Choroid plexus epithelial cell (primary cell): ENCODE results near the gene GJB3.

Experiments used
- DNase-seq: peaks from one replicate; pipeline ENCODE4 v3.0.0-alpha.2; 2010; ENCODE audit warnings: low read depth
- H3K4me3 ChIP-seq: 2 replicates; pipeline ENCODE4 v1.5.1; 2011; ENCODE audit warnings: low read depth, mild to moderate bottlenecking, control low read depth, low read length, moderate library complexity
- TF ChIP-seq, protein P1 (sequence below): conservative IDR thresholded peaks from 2 replicates; pipeline ENCODE4 v1.5.1; 2011; ENCODE audit warnings: low read depth, mild to moderate bottlenecking, control low read depth, inconsistent platforms, low read length, moderate library complexity

Gene GJB3

DNA sequence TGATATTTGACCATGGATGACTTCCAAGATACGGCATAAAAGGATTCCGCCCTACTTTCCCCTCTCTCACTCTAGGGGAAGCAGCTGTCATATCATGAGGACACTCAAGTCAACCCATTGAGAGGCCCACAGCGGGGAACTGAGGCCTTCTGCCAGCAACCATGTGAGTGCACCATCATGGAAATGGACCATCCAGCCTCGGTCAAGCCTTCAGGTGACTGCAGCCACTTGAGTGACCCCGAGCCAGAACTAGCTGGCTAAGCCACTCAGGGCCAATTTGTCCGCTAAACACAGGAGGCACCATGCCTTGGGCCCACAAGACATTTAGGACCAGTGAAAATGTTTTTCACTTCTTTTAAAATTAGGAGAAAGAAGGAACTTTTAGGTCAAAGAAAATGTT is 37.2 kb upstream of the GJB3 start:
- TF ChIP-seq, protein P1, sequence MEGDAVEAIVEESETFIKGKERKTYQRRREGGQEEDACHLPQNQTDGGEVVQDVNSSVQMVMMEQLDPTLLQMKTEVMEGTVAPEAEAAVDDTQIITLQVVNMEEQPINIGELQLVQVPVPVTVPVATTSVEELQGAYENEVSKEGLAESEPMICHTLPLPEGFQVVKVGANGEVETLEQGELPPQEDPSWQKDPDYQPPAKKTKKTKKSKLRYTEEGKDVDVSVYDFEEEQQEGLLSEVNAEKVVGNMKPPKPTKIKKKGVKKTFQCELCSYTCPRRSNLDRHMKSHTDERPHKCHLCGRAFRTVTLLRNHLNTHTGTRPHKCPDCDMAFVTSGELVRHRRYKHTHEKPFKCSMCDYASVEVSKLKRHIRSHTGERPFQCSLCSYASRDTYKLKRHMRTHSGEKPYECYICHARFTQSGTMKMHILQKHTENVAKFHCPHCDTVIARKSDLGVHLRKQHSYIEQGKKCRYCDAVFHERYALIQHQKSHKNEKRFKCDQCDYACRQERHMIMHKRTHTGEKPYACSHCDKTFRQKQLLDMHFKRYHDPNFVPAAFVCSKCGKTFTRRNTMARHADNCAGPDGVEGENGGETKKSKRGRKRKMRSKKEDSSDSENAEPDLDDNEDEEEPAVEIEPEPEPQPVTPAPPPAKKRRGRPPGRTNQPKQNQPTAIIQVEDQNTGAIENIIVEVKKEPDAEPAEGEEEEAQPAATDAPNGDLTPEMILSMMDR: peak; percentile 6
- no peak overlapping the region for H3K4me3 ChIP-seq
- DNase-seq: no peak

DNA sequence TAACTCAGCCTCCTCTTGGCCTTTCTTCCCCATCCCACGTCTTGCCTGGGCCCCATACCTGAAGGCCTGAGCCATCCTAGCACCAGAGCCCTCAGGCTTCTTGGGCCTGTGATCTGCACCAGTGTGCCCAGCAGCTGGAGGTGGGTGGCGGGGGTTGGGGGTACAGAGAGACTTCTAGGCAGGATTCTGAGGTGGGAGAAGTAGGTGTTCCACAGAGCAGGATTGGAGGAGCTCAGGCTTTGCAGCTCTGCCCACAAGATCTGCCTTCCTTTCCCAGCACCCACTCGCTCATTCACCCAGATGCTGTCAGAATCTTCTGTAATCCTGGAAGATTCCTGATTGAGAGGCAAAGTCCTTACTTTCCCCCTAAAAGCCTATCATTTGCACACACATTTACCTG is 36.2 kb upstream of the GJB3 start:
- TF ChIP-seq, protein P1: no peak
- DNase-seq: no peak

DNA sequence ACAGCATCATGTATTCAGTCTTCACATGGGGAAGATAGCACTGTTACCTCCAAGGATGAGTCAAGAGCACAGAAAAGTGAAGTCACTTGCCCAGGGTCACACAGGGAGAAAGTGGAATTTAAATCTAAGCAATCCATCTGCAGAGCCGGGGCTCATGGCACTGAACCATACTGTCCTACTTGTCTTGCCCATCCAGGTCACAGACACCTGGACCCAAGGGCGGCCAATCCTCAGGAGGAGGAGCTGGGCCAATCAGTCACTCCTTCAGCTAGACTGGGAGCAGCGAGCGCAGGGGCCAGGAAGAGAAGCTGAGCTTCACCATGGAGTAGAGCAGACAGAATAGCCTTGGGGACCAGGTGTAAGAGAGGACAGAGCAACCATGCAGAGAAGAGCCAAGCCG is 35.3 kb upstream of the GJB3 start:
- no peak overlapping the region for H3K4me3 ChIP-seq
- TF ChIP-seq, protein P1: no peak
- DNase-seq: no peak

More for the DNA sequence above, 36.2 kb upstream of the GJB3 start:
- no peak overlapping the region for H3K4me3 ChIP-seq

DNA sequence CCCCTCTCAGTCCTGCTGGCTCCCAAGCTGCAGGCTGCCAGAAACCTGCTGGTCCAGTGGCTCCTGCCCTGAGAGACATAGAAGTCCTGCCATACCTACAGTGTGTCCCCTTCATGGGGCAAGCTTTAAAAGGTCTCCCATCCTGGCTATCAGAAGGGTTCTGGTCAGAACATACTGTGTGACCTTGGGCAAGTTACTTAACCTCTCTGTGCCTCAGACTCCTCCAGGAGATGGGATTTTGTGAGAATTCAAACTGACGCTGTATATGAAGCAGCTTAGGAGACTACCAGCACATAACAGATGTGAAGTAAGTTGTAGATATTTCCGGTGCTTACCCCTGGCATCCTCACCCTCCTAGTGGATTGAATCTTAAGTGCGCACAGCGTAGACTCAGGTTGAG is 34.9 kb upstream of the GJB3 start:
- DNase-seq: no peak
- TF ChIP-seq, protein P1: no peak
- H3K4me3 ChIP-seq: no peak overlapping the region

DNA sequence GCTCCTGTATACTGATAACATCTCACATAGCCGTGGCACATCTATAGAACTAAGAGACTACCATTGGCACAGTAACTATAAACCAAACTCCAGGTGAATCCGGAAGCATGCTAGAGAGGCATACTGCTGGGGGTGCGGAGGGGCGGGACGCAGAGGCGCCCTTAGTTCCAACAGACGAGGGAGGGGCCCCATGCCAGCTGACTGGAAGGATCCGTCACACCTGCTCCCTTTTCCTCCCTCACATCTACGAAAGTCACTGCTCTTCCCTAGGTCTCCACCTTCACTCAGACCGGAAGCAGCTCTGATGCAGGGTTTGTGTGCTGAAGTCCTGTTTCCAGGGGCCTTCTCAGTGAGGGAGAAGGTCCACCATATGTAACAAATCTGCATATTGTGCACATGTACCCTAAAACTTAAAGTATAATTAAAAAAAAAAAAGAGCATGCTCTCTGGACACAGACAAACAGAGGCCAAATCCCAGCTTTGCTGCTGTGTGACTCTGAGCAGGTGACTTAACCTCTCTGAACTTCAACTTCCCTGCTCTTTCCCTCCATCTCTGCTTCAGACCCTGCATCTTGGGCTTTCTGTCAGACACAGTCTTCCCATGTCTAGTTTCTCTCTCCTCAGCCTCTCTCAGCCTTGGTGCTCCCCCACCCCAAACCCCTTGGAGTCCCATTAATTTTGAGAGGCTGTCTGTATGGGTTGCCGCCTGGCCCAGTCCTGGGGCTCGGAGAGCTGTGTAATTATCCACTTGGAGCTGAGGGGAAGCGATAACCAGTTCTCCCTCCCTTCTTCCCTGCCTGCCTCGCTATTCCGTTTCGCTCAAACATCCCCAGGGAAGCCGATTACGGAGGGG is 34.0 kb upstream of the GJB3 start:
- DNase-seq: no peak
- TF ChIP-seq, protein P1: no peak
- no peak overlapping the region for H3K4me3 ChIP-seq

DNA sequence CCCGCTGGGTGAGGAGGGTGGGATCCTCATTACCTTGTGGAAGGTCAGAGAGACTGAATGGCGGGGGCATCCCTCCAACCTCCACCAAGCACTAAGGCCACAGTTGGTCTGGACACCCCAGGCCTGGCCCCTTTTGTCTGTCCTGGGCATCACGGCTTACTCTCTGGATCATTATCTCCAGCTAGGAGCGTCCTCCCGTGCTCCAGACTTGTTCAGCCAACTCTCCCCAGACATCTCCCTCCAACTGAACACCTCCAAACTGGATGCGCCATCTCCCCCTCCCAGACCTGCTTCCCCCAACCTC is 33.4 kb upstream of the GJB3 start:
- TF ChIP-seq, protein P1: no peak
- no peak overlapping the region for H3K4me3 ChIP-seq
- DNase-seq: no peak

DNA sequence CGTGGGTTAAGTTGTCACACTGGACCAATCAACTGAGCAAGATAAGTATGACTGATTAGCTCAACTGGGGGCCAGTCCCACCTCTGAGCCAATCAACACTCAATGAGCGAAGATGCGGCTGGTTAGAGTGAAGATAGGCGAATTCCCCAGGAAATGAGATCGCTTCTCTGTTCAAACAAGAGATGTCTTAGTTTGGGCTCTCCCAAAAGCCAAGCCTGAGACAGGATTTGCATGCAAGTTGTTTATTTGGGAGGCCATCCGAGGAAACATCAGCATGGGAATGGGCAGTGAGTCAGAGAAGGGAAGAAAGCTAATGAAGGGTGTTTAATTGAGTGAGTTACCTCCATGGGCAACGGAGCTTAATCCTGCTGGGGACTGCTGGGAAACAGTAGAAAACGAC is 31.0 kb upstream of the GJB3 start:
- no peak for DNase-seq
- TF ChIP-seq, protein P1: no peak
- no peak overlapping the region for H3K4me3 ChIP-seq
